IPS-NIHi7 (cell line): ENCODE measurements around the gene TNRC6A.
A peak's percentile ranks its signal among the peaks of the same experiment; 100 is the strongest.
"Not testable (repeated sequence)": the region's sequence is repeated elsewhere in the genome, so short reads cannot be mapped to it uniquely, and the experiment has no call there.

Experiments
- DNase-seq: peaks from one replicate; pipeline ENCODE4 v3.0.0; 2012; ENCODE audit warnings: mixed read lengths; ENCODE audit errors: extremely low spot score

The TNRC6A gene

GRCh38 chr16:24729243-24729950 lies at the start of gene TNRC6A:
Gene TNRC6A, plus strand, starts transcription at chr16:24729651. Its CDS starts 191 bp downstream, at chr16:24729842.
- DNase-seq: peak; percentile 94

GRCh38 chr16:24681793-24682192 lies 47.7 kb upstream of the TNRC6A start:
- DNase-seq: no peak

GRCh38 chr16:24683250-24683649 lies 46.2 kb upstream of the TNRC6A start:
- no peak for DNase-seq

- no peak for DNase-seq
Observed at GRCh38 chr16:24683847-24684493, 45.5 kb upstream of the TNRC6A start.

GRCh38 chr16:24685539-24686432 lies 43.7 kb upstream of the TNRC6A start:
- DNase-seq: peak; percentile 73

GRCh38 chr16:24686678-24687077 lies 42.8 kb upstream of the TNRC6A start:
- DNase-seq: no peak

- DNase-seq: no peak
Observed at GRCh38 chr16:24688359-24688758, 41.1 kb upstream of the TNRC6A start.

GRCh38 chr16:24689128-24689527 lies 40.3 kb upstream of the TNRC6A start:
- DNase-seq: peak; percentile 64

- DNase-seq: no peak
Observed at GRCh38 chr16:24692854-24693253, 36.6 kb upstream of the TNRC6A start.

GRCh38 chr16:24694931-24695330 lies 34.5 kb upstream of the TNRC6A start:
- DNase-seq: no peak

GRCh38 chr16:24696699-24697098 lies 32.8 kb upstream of the TNRC6A start:
- no peak for DNase-seq

GRCh38 chr16:24698308-24698707 lies 31.1 kb upstream of the TNRC6A start:
- DNase-seq: no peak

GRCh38 chr16:24699151-24699723 lies 30.2 kb upstream of the TNRC6A start:
- DNase-seq: no peak

- DNase-seq: peak; percentile 79
Observed at GRCh38 chr16:24700549-24701392, 28.7 kb upstream of the TNRC6A start.

GRCh38 chr16:24701521-24701951 lies 27.9 kb upstream of the TNRC6A start:
- DNase-seq: no peak

GRCh38 chr16:24707760-24708159 lies 21.7 kb upstream of the TNRC6A start:
- DNase-seq: not testable (repeated sequence)

- DNase-seq: no peak
Observed at GRCh38 chr16:24713379-24713778, 16.1 kb upstream of the TNRC6A start.

GRCh38 chr16:24717411-24717810 lies 12.0 kb upstream of the TNRC6A start:
- DNase-seq: no peak

- no peak for DNase-seq
Observed at GRCh38 chr16:24718967-24719521, 10.4 kb upstream of the TNRC6A start.

- no peak for DNase-seq
Observed at GRCh38 chr16:24721830-24722238, 7.6 kb upstream of the TNRC6A start.

GRCh38 chr16:24723663-24724062 lies 5.8 kb upstream of the TNRC6A start:
- DNase-seq: no peak
